GM19452 (cell line): ENCODE results near the gene HBA2.
"Not testable (repeated sequence)": the region's sequence is repeated elsewhere in the genome, so short reads cannot be mapped to it uniquely, and the experiment has no call there.

Source experiments
- ATAC-seq: cut with Tn5 transposase; IDR thresholded peaks from one replicate; pipeline ENCODE4 v1.9.1; 2021; ENCODE audit not compliant: unreplicated experiment

The HBA2 gene

GRCh38 chr16:154217-155030, 18.3 kb upstream of the HBA2 start:
- no peak for ATAC-seq

GRCh38 chr16:155031-155398, 17.7 kb upstream of the HBA2 start:
- no peak for ATAC-seq

- ATAC-seq = no peak
These were observed 13.4 kb upstream of the HBA2 start for GRCh38 chr16:159136-159849.

GRCh38 chr16:160242-160641, 12.4 kb upstream of the HBA2 start:
- not testable (repeated sequence) for ATAC-seq

DNA sequence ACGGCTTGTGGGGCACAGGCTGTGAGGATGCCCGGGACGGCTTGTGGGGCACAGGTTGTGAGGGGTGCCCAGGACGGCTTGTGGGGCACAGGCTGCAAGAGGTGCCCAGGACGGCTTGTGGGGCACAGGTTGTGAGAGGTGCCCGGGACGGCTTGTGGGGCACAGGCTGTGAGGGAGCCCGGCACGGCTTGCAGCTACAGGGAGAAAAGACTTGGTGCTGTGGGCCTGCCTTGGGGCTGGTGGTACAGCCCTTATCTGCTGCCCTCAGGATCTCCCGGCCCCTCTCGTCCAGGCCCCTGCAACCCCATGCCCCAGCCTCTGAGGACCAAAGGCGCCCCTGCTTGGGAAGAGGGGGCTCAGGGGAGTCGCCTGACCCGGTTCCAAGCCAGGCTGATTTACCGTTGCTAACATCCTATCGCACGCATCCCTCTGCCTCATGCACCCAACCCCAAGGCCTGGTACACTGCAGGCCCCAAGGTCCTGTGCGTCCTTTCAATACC, 11.9 kb upstream of the HBA2 start:
- no peak for ATAC-seq

DNA sequence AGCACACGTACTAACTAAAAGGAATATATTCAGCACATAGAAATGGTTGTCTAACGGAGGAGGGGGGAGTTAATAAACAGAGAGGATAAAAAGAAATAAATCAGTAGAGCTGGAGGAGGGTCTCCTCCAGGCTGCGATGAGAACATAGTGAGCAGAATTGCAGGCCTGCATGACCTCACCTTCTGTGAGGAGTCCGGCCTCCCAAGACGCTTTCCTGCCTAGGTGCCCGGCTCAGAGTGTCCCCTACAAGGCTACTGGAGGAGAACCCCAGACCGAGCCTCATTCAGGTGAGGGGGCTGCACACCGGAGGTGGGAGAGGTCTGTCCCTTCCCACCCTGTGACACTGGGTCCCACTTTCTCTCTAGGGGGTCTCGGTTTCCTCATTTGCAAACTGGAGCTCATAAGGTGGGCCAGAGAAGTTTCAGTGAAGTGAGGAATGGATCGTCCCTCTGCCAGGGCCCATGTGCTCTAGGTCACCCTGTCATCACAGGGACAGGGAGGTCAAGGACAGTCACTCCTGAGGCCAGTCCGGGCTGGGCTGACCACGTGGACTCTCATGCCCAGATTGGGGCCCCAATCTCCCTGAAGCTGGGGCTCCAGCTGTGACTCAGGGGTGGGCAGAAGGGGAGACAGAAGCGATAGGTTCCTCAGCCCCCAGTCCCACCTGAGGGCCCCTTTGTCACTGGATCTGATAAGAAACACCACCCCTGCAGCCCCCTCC, 10.2 kb upstream of the HBA2 start:
- ATAC-seq = no peak

DNA sequence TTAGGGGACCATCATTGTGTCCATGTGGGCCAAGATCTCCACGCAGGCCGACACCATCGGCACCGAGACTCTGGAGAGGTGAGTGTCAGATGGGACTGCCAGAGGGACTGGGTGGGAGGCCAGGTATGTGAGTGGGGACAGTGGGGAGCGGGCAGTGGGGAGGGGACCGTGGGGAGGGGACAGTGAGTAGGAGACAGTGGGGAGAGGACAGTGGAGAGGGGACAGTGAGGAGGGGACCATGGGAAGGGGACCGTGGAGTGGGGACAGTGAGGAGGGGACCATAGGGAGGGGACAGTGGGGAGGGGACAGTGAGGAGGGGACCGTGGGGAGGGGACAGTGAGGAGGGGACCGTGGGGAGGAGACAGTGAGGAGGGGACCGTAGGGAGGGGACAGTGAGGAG, 9.5 kb upstream of the HBA2 start:
- not testable (repeated sequence) for ATAC-seq

DNA sequence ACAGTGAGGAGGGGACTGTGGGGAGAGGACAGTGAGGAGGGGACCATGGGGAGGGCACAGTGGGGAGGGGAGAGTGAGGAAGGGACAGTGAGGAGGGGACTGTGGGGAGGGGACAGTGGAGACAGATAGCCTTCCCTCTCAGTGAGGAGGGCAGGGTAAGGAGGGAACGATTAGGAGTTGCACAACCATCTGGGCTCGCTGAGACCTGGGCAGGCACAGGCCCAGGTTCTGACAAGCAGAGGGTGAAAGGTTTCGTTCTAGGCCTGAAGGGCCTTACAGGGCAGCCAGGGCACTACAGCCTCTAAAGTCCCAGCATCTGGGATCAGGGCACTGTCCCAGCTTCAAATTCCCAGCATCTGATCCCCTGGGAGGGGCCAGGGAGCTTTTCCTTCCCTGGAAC, 9.0 kb upstream of the HBA2 start:
- ATAC-seq = not testable (repeated sequence)

DNA sequence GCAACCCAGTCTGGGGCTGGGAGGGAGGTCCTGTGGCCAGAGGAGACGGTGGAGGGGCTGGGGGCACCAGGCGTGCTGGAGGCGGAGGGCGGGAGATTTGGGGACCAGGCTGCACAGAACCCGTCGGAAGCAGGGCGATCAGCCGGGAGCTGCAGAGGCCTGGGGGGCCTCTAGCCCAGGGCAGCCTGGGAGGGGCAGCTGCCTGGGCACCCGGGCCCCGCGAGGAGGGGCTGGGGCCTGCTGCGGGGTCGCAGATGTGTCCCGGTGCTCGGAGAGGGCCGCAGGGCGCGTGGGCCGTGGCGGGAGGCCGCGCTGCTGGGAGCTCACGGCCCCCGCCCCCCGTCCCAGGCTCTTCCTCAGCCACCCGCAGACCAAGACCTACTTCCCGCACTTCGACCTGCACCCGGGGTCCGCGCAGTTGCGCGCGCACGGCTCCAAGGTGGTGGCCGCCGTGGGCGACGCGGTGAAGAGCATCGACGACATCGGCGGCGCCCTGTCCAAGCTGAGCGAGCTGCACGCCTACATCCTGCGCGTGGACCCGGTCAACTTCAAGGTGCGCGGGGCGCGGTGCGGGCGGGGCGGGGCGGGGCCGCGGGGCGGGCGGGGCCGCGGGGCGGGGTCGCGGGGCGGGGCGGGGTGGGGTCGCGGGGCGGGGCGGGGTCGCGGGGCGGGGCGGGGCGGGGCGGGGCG, 8.4 kb upstream of the HBA2 start:
- not testable (repeated sequence) for ATAC-seq

GRCh38 chr16:164827-165538, 7.7 kb upstream of the HBA2 start:
- ATAC-seq = no peak

DNA sequence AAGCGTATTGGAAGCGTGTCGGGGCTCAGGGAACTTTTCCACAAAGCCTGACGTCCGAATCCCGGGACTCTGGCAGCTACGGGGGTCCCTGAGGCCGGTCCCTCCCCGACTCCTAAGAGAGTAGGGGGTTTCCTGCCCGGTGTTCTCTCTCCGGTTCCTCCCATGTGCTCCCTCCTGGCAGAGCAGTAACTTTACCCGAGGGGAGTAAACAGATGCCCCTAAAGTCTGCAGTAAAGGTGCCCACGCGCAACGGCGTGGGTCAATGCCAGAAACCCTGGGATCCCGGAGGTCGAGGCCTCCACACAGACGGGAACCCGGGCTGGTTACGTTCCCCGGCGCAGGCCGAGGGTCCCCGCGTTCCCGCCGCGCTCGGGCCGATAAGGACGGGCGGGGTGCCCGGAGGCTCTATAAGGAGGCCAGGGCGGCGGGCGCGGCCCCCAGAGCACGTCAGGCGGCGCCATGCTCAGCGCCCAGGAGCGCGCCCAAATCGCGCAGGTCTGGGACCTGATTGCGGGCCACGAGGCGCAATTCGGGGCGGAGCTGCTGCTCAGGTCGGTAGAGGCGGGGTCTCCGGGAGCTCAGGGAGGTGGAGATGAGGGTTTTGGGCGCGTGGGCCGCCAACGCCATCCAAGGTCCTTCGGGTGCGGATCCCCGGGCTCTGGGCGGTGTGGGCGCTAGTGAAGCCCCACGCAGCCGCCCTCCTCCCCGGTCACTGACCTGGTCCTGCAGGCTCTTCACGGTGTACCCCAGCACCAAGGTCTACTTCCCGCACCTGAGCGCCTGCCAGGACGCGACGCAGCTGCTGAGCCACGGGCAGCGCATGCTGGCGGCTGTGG, 6.9 kb upstream of the HBA2 start, which contains the start of gene HBM:
TSS of gene HBM (plus strand) at position 440 of the 836 bp plus-strand sequence. CDS start at position 460, 20 bp downstream.
- ATAC-seq = no peak

GRCh38 chr16:166375-167121, 6.1 kb upstream of the HBA2 start:
- no peak for ATAC-seq

DNA sequence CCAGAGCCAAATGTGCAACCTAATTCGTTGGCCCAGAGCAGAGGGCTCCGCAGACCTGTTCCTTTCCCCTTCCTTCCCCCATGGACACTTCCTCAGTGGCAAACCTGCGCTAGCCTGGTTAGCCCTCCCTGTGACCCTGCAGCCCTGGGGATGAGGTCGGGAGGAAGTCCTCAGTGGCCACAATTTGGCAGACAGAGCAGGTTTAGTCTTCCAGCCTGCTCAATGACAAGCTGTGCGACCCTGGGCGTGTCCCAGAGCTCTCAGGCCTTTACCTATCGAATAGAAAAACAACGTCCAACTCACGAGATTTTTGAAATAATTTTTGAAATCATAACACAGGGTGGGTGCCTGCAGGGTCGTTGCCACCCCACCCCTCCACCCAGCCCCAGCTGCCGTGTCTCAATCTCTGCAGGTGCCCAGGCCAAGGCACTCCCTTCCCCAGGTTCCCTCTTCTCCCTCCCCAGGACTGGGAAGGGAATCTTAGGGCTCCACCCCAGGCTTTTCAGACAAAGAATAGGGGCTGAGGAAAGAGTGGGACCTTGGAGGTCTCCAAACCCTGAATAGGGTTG, 5.5 kb upstream of the HBA2 start:
- no peak for ATAC-seq

- no peak for ATAC-seq
These were observed 4.3 kb upstream of the HBA2 start for GRCh38 chr16:168424-168823.

GRCh38 chr16:169014-169413, 3.7 kb upstream of the HBA2 start:
- ATAC-seq = no peak

GRCh38 chr16:170088-170507, 2.6 kb upstream of the HBA2 start:
- not testable (repeated sequence) for ATAC-seq

GRCh38 chr16:170788-171187, 1.9 kb upstream of the HBA2 start:
- ATAC-seq = no peak

DNA sequence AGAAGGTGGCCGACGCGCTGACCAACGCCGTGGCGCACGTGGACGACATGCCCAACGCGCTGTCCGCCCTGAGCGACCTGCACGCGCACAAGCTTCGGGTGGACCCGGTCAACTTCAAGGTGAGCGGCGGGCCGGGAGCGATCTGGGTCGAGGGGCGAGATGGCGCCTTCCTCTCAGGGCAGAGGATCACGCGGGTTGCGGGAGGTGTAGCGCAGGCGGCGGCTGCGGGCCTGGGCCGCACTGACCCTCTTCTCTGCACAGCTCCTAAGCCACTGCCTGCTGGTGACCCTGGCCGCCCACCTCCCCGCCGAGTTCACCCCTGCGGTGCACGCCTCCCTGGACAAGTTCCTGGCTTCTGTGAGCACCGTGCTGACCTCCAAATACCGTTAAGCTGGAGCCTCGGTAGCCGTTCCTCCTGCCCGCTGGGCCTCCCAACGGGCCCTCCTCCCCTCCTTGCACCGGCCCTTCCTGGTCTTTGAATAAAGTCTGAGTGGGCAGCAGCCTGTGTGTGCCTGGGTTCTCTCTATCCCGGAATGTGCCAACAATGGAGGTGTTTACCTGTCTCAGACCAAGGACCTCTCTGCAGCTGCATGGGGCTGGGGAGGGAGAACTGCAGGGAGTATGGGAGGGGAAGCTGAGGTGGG, 657 bp downstream of the HBA2 start:
- not testable (repeated sequence) for ATAC-seq
